GM12892 (cell line): ENCODE measurements around the gene ALG9.

Experiments used
- POLR2A ChIP-seq: IDR thresholded peaks from 2 replicates; pipeline ENCODE4 v1.6.1; 2011; ENCODE audit warnings: low read depth, low read length, control low read depth
- POLR2AphosphoS5 ChIP-seq: IDR thresholded peaks from 2 replicates; pipeline ENCODE4 v1.6.1; 2011; ENCODE audit warnings: low read depth, low read length, control low read depth
- TAF1 ChIP-seq: IDR thresholded peaks from 2 replicates; pipeline ENCODE4 v1.6.1; 2011; ENCODE audit warnings: low read depth, mild to moderate bottlenecking, control low read depth, low read length, borderline replicate concordance

DNA sequence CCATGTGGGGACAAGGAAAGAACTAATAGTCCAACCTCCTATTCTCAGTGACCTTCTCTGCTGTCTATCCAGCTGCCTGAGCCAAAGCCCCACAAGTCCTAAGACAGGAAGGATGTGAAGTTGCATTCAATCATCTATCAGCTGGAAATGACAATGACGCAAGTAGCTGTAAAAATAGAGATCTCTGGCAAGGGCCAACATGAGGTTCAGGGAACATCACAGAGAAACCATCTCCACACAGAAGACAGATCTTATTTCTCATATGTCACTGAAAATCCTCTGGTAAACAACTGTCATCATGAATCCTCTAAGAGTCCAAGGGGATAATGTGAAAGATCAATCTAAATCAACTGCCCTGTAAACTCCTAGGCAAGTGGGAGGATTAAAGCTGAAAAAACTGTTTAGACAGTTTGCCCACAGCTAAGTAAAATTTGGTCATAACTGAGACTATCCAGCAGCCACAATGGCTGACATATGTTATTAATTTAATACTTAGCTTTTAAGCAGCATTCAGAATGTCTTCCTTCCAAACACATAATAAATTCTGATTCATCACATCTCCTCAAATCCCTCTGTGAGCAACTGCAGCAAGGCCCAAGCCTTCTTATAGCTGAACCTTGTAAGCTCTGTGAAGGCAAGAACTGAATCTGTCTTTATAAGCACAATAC lies 52.1 kb downstream of the ALG9 start:
- TF ChIP-seq POLR2A (no peak), POLR2AphosphoS5 (no peak), TAF1 (no peak)
